Skeletal muscle tissue (tissue), 1 donor: ENCODE measurements around the gene TSHZ1. TPM values are rescaled to one million over a fixed set of nuclear protein-coding genes. Genes with fewer than 3 reads are reported as not detected.

Experiments used
- total RNA-seq: library from RNA; depleted of rRNA; stranded (reverse); fragments of >200 nt; gene quantifications from one replicate; pipeline ENCODE4 v1.2.3, GENCODE V29; 2014

Gene TSHZ1
- total RNA-seq, 1 donor from 2014 or later, result 5.7 TPM

Other genes starting within 250 kb of the TSHZ1 start
- gene PTGR3, start 1.7 kb upstream of the TSHZ1 start, total RNA-seq, result 12.5 TPM
- not detected for gene SMIM21, start 216.9 kb downstream of the TSHZ1 start, total RNA-seq